Measurements from ENCODE around the gene GFRA1. TPM values are rescaled to one million over a fixed set of nuclear protein-coding genes. Genes with fewer than 3 reads are reported as not detected.

Gene GFRA1
- total and polyA plus RNA-seq, 2 of the 8 experiments (the other 6 are each of a cell fraction or from before 2014, with no cell fraction given), result 1.1 to 2.0 TPM

- H3K14ac ChIP-seq (ENCODE audit: insufficient read length), result no peak overlapping the region
- no peak overlapping the region for H3K9ac ChIP-seq (replicated peaks in 1 of 4; ENCODE audit: extremely low read depth in 1 of 4, low read depth in 3 of 4, low read length in 3 of 4)
- no peaks in the 10 kb centered on the region for H3K36me3 ChIP-seq (ENCODE audit: control insufficient read depth in 2 of 4, insufficient read depth in 4 of 4, low read length in 3 of 4)
- H2BK12ac ChIP-seq (ENCODE audit: low read depth, low read length), result no peak overlapping the region
- H4K20me1 ChIP-seq (replicated peaks in 1 of 2; ENCODE audit: control insufficient read depth in 1 of 2, insufficient read depth in 2 of 2, low read length in 2 of 2), result no peaks in the 10 kb centered on the region
- CTCF ChIA-PET (ENCODE audit: partially characterized antibody), result interaction anchor here (0.6 kb wide), 1 partner anchor 41 kb away, joined by 9 read pairs; no protein-coding TSS in a partner anchor
- H3K56ac ChIP-seq (replicated peaks; ENCODE audit: insufficient read length, low read depth, low read length), result no peak overlapping the region
- no peak overlapping the region for H3K4ac ChIP-seq (replicated peaks; ENCODE audit: insufficient read length, low read depth, low read length)
- no peaks in the 10 kb centered on the region for H3K9me3 ChIP-seq (ENCODE audit: insufficient read depth in 2 of 2, low read depth in 1 of 2, low read length in 1 of 2)
- peaks cover 0 to 7% (median 3%) of the 10 kb centered on the region in 4 experiments; a peak in 3 of 7 replicates for H3K4me1 ChIP-seq (replicated peaks in 1 of 4; ENCODE audit: control insufficient read depth in 3 of 4, insufficient read depth in 4 of 4, low read length in 3 of 4)
- no peak overlapping the region for H2AK5ac ChIP-seq (ENCODE audit: low read depth, low read length)
- H2AFZ ChIP-seq (ENCODE audit: low read length), result no peak overlapping the region
- TF ChIP-seq NRF1 (IDR thresholded peaks at IDR 0.05; ENCODE audit: low read depth, low read length) (no peak), CBX8 (IDR thresholded peaks at IDR 0.05; ENCODE audit: borderline replicate concordance, low read depth, low read length) (no peak), CEBPB (IDR thresholded peaks at IDR 0.05; ENCODE audit: low read depth, low read length) (no peak), CTBP2 (IDR thresholded peaks at IDR 0.05; ENCODE audit: borderline replicate concordance, insufficient read depth, insufficient read length, low read length) (no peak), BACH1 (IDR thresholded peaks at IDR 0.05; ENCODE audit: low read length) (no peak), KDM5A (IDR thresholded peaks at IDR 0.05; ENCODE audit: low read length) (no peak), E2F6 (IDR thresholded peaks at IDR 0.05) (no peak)
- no peaks in the 10 kb centered on the region for H3K79me2 ChIP-seq (ENCODE audit: control insufficient read depth in 1 of 2, insufficient read depth in 2 of 2, low read length in 2 of 2)
- H3K27me3 ChIP-seq (replicated peaks in 1 of 4; ENCODE audit: control insufficient read depth in 3 of 4, extremely low read depth in 1 of 4, insufficient read depth in 3 of 4, low read length in 3 of 4), result peaks cover 0 to 7% (median 2%) of the 10 kb centered on the region in 4 experiments; a peak in 4 of 7 replicates
- no peaks in the 10 kb centered on the region for H3K79me1 ChIP-seq (ENCODE audit: low read depth, low read length)
- H4K8ac ChIP-seq (ENCODE audit: extremely low read depth, insufficient read depth, low read length), result no peak overlapping the region
- H3K27ac ChIP-seq (ENCODE audit: low read depth, low read length), result no peak overlapping the region
- no peak for FAIRE-seq
- H2BK120ac ChIP-seq (replicated peaks; ENCODE audit: low read depth, low read length), result no peak overlapping the region
- no peak overlapping the region for H2BK5ac ChIP-seq (ENCODE audit: low read depth, low read length)
- no peak overlapping the region for H3K4me3 ChIP-seq (ENCODE audit: extremely low read depth in 1 of 4, insufficient read depth in 2 of 4, low read depth in 3 of 4, low read length in 4 of 4)
- H3K4me2 ChIP-seq (ENCODE audit: insufficient read depth in 1 of 2, low read depth in 2 of 2, low read length in 2 of 2), result no peak overlapping the region
- no peak overlapping the region; the same call in 1 of the 2 replicates for H3K18ac ChIP-seq (ENCODE audit: extremely low read depth, low read length)
- no peak overlapping the region for H3K23ac ChIP-seq (ENCODE audit: insufficient read length)
- no peak for DNase-seq (ENCODE audit: low read depth in 1 of 2, low spot score in 2 of 2)
- H2BK15ac ChIP-seq (ENCODE audit: low read length), result no peak overlapping the region
- H4K5ac ChIP-seq (ENCODE audit: insufficient read length, low read depth, low read length), result no peak overlapping the region
- no peak overlapping the region for H2BK20ac ChIP-seq (ENCODE audit: low read length)
- no peak overlapping the region for H4K91ac ChIP-seq (replicated peaks; ENCODE audit: insufficient read length, low read length)
- WGBS, 2 experiments (ENCODE audit: extremely low coverage in 1 of 2, insufficient coverage in 1 of 2, insufficient read length in 1 of 2, insufficient replicate concordance in 2 of 2, low coverage in 1 of 2, low lambda C conversion rate in 2 of 2, missing lambda C conversion rate in 1 of 2), result 91% methylated on average over 3 of the region's 3 CpGs; no CpG with 5 or more reads in 1 of the 2 experiments
- POLR2A ChIA-PET (ENCODE audit: partially characterized antibody), result no interaction called here
- no peaks in the 10 kb centered on the region for H3K23me2 ChIP-seq (ENCODE audit: low read depth, low read length)
Observed at GRCh38 chr10:116126239-116126638, 146.8 kb downstream of the GFRA1 start.
